ENCODE data around the gene CATSPERZ. TPM values are rescaled to one million over a fixed set of nuclear protein-coding genes. Genes with fewer than 3 reads are reported as not detected.

CATSPERZ gene
- total and polyA plus RNA-seq, 8 donors, result 0.18 to 11.3 (median 3.5) TPM; not detected in 4

DNA sequence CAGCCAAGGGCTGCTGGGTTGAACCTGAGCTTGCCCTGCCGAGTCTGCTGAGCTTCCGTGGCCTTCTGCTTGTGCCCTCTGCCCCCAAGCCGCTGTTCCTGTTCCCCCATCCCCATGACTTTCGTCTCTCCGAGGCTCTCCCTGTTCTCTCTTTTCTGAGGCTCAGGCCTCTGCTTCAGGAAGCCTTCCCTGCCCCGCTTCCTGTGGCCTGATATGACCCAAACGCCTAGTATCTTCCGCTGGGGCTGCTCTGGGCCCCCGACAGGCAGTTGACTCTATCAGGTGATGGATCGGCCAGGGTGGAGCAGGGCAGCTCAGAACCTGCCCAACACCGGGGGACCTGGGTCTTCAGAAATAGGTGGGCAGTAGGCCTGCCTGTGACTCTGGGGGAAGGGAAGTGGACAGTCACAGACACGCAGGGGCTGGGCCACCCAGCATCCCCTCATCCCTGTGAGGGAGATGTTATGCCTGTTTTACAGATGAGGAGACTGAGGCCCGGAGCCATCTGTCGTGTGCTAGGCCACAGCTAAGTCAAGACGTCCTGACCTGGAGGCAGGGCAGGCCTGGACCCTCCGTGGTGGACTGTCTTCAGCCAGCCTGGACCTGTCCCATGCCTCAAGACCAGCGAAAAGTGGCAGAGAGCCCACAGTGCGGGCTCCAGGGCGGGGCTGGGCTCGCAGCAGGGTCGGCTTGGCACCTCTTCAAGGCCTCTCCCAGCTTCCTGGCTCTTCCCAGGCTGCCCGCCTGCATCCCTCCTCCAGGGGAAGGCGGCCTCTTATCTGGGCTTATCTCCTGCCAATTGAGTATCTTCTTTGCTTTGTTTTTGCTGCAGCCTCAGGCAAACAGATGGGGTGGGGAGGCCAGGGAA lies 31.9 kb upstream of the CATSPERZ start:
- Histone ChIP-seq H3K27ac (peak overlapping the region; percentile 92 to 99 (median 95)), H3K36me3 (peaks cover 22 to 42% (median 40%) of the 10 kb centered on the region in 4 donors)

DNA sequence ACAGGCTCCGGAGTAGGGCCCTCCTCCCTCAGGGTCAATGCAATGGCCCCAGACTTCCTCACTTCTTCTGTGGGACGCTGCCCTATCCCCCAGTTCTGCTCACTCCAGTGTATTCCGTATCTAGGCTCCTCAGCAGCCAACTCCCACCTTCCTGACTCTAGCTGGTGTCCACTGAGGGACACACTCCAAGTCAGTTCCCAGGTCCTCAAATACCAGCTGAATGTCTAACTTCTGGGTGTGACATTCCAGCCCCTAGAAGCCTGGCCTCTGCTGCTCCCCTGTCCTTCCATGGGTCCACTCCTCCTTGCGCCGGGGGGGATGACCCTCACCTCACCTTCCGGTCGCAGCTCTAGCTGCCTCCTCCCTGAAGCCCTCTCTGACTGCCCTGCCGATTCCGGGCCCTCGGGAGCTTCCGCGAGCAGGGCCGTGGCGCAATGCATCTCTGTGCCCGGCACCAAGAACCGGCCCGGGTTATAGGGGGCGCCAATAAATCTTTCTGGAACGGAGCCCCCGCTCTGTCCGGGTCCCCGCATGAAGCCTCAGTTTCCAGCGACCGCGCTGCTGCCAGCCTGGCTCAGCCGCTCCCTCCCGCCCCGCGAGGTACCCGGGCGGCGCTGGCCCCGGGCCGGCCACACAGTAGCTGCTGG lies 31.1 kb upstream of the CATSPERZ start:
- Histone ChIP-seq H3K9me3 (no peaks in the 10 kb centered on the region), H3K4me3 (peak overlapping the region; percentile 63 to 81 (median 70)), H3K27ac (peak overlapping the region; percentile 92 to 99 (median 95)), H3K27me3 (no peaks in the 10 kb centered on the region), H3K36me3 (peaks cover 17 to 34% (median 32%) of the 10 kb centered on the region in 4 donors), H3K4me1 (peaks cover 27 to 51% (median 46%) of the 10 kb centered on the region in 4 donors)
- intact Hi-C loops (cut with DNase I; ENCODE audit: low total_unique reads), result no loop called here
- 0 to 4% (median 2%) methylated on average over 14 to 34 of the region's 34 CpGs for WGBS, 5 donors
- TF ChIP-seq POLR2AphosphoS5 (IDR thresholded peaks at IDR 0.05) (no peak), EP300 (IDR thresholded peaks at IDR 0.05) (no peak), POLR2A (IDR thresholded peaks at IDR 0.05) (no peak)
- TF ChIP-seq, protein P1, sequence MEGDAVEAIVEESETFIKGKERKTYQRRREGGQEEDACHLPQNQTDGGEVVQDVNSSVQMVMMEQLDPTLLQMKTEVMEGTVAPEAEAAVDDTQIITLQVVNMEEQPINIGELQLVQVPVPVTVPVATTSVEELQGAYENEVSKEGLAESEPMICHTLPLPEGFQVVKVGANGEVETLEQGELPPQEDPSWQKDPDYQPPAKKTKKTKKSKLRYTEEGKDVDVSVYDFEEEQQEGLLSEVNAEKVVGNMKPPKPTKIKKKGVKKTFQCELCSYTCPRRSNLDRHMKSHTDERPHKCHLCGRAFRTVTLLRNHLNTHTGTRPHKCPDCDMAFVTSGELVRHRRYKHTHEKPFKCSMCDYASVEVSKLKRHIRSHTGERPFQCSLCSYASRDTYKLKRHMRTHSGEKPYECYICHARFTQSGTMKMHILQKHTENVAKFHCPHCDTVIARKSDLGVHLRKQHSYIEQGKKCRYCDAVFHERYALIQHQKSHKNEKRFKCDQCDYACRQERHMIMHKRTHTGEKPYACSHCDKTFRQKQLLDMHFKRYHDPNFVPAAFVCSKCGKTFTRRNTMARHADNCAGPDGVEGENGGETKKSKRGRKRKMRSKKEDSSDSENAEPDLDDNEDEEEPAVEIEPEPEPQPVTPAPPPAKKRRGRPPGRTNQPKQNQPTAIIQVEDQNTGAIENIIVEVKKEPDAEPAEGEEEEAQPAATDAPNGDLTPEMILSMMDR (IDR thresholded peaks at IDR 0.05), result no peak
- peak; percentile 56 to 79 for DNase-seq

More for the DNA sequence above, 31.9 kb upstream of the CATSPERZ start:
- WGBS, 5 donors, result 30 to 51% (median 40%) methylated on average over 18 to 23 of the region's 23 CpGs
- TF ChIP-seq, protein P1 (IDR thresholded peaks at IDR 0.05), result no peak
- peak in 1 of 3 donors; percentile 28 for TF ChIP-seq POLR2AphosphoS5 (IDR thresholded peaks at IDR 0.05)
- no peak for TF ChIP-seq POLR2A (IDR thresholded peaks at IDR 0.05)
- TF ChIP-seq EP300 (IDR thresholded peaks at IDR 0.05), result no peak
- peak; percentile 69 to 77 for DNase-seq
- H3K27me3 ChIP-seq, result no peaks in the 10 kb centered on the region
- intact Hi-C loops (cut with DNase I; ENCODE audit: low total_unique reads), result no loop called here
- H3K9me3 ChIP-seq, result no peaks in the 10 kb centered on the region
- peak overlapping the region; percentile 63 to 81 (median 70) for H3K4me3 ChIP-seq
- H3K4me1 ChIP-seq, result peaks cover 27 to 44% (median 42%) of the 10 kb centered on the region in 4 donors

DNA sequence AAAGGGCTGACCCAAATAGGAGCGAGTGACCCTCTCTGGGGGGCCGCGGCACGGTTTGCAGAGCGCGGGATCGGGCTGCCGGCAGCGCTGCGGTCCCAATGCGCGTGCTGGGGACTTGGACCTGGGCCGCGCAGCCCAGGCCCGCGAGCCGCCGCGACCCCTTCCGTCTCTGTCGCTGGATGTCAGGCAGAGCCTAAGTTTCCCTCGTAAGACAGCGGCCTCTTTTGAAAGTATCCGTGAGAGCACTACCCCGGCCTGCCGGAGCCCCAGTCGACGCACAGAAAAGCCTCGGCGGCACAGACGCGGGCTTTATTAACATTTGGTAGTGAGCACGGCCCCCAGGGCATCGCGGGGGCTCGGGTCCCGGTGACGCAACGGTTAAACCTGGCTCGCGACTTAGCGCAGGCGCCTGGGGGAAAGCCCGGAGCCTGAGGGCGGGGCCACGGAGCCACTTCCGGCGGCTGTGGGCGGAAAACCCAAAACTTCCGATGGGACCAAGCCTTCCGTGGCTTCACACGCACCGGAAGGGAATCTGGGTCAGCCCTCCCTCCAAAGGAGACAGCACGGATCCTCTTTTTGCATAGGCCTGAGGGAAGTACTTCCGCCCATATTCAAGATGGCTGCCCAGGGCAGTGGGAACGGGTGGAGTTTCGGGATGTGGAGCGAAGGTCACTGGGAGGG lies 30.5 kb upstream of the CATSPERZ start:
- H3K4me1 ChIP-seq, result peaks cover 27 to 55% (median 51%) of the 10 kb centered on the region in 4 donors
- peaks cover 14 to 28% (median 25%) of the 10 kb centered on the region in 4 donors for H3K36me3 ChIP-seq
- no peaks in the 10 kb centered on the region for H3K27me3 ChIP-seq
- peak overlapping the region; percentile 63 to 81 (median 70) for H3K4me3 ChIP-seq
- H3K27ac ChIP-seq, result peak overlapping the region; percentile 93 to 99 (median 95)
- TF ChIP-seq, protein P1 (IDR thresholded peaks at IDR 0.05), result peak in 1 of 7 experiments; percentile 9
- TF ChIP-seq POLR2AphosphoS5 (IDR thresholded peaks at IDR 0.05) (peak; percentile 66 to 99 (median 95)), EP300 (IDR thresholded peaks at IDR 0.05) (no peak), POLR2A (IDR thresholded peaks at IDR 0.05) (no peak)
- 0 to 1% (median 0%) methylated on average over 26 to 58 of the region's 58 CpGs for WGBS, 5 donors
- DNase-seq, result peak; percentile 98 to 100
- H3K9me3 ChIP-seq, result no peaks in the 10 kb centered on the region
- intact Hi-C loops (cut with DNase I; ENCODE audit: low total_unique reads), result no loop called here
